ENCODE results near the gene POLR1E. TPM values are rescaled to one million over a fixed set of nuclear protein-coding genes. Genes with fewer than 3 reads are reported as not detected.

The POLR1E gene
- total RNA-seq, 1 experiment from 2014 or later: 21.8 TPM

GRCh38 chr9:37520641-37521040 is 34.9 kb downstream of the POLR1E start:
- TF ChIP-seq CTCF (conservative IDR thresholded peaks at IDR 0.05): no peak
- no peak for TF ChIP-seq EZH2 (IDR thresholded peaks at IDR 0.05; ENCODE audit: low read depth)
- Histone ChIP-seq H4K20me1 (ENCODE audit: insufficient read depth) (no peaks in the 10 kb centered on the region), H3F3A (ENCODE audit: insufficient read depth, low read depth) (no peaks in the 10 kb centered on the region), H3K27ac (no peak overlapping the region), H3K4me2 (no peak overlapping the region), H3K9me3 (ENCODE audit: insufficient read depth, low read depth) (no peaks in the 10 kb centered on the region), H3K79me2 (ENCODE audit: low read depth) (no peaks in the 10 kb centered on the region), H3K9me2 (ENCODE audit: insufficient read depth) (no peaks in the 10 kb centered on the region), H3K36me3 (ENCODE audit: low read depth) (no peaks in the 10 kb centered on the region), H2AFZ (no peak overlapping the region), H3K27me3 (ENCODE audit: insufficient read depth, low read depth) (no peaks in the 10 kb centered on the region), H3K4me3 (no peak overlapping the region), H3K4me1 (replicated peaks; ENCODE audit: insufficient read depth) (no peaks in the 10 kb centered on the region)
- POLR2A ChIA-PET (ENCODE audit: unreplicated experiment): no interaction called here
- DNase-seq: no peak
- intact Hi-C loops (cut with micrococcal nuclease; ENCODE audit: unreplicated experiment): no loop called here
- CTCF ChIA-PET: no interaction called here
- BruUV-seq (replicated peaks): no TSS peak

GRCh38 chr9:37521111-37521510 is 35.4 kb downstream of the POLR1E start:
- Histone ChIP-seq H4K20me1 (ENCODE audit: insufficient read depth) (no peaks in the 10 kb centered on the region), H3K36me3 (ENCODE audit: low read depth) (no peaks in the 10 kb centered on the region), H3K4me2 (no peak overlapping the region), H3K9me2 (ENCODE audit: insufficient read depth) (no peaks in the 10 kb centered on the region), H2AFZ (no peak overlapping the region), H3K27me3 (ENCODE audit: insufficient read depth, low read depth) (no peaks in the 10 kb centered on the region), H3K27ac (no peak overlapping the region), H3K4me3 (no peak overlapping the region), H3K9me3 (ENCODE audit: insufficient read depth, low read depth) (no peaks in the 10 kb centered on the region), H3K79me2 (ENCODE audit: low read depth) (no peaks in the 10 kb centered on the region), H3K4me1 (replicated peaks; ENCODE audit: insufficient read depth) (no peaks in the 10 kb centered on the region), H3F3A (ENCODE audit: insufficient read depth, low read depth) (no peaks in the 10 kb centered on the region)
- no TSS peak for BruUV-seq (replicated peaks)
- ChIA-PET POLR2A (ENCODE audit: unreplicated experiment) (no interaction called here), CTCF (no interaction called here)
- no peak for DNase-seq
- TF ChIP-seq CTCF (conservative IDR thresholded peaks at IDR 0.05) (no peak), EZH2 (IDR thresholded peaks at IDR 0.05; ENCODE audit: low read depth) (no peak)
- intact Hi-C loops (cut with micrococcal nuclease; ENCODE audit: unreplicated experiment): no loop called here

GRCh38 chr9:37522971-37523370 is 37.2 kb downstream of the POLR1E start:
- H3K79me2 ChIP-seq (ENCODE audit: low read depth): no peaks in the 10 kb centered on the region
- H3K9me2 ChIP-seq (ENCODE audit: insufficient read depth): no peaks in the 10 kb centered on the region
- H3K4me1 ChIP-seq (replicated peaks; ENCODE audit: insufficient read depth): no peaks in the 10 kb centered on the region
- H3K9me3 ChIP-seq (ENCODE audit: insufficient read depth, low read depth): no peaks in the 10 kb centered on the region
- no peaks in the 10 kb centered on the region for H4K20me1 ChIP-seq (ENCODE audit: insufficient read depth)
- H3K4me2 ChIP-seq: no peak overlapping the region
- no peaks in the 10 kb centered on the region for H3F3A ChIP-seq (ENCODE audit: insufficient read depth, low read depth)
- CTCF ChIA-PET: no interaction called here
- no peaks in the 10 kb centered on the region for H3K27me3 ChIP-seq (ENCODE audit: insufficient read depth, low read depth)
- BruUV-seq (replicated peaks): no TSS peak
- no peaks in the 10 kb centered on the region for H3K36me3 ChIP-seq (ENCODE audit: low read depth)
- no peak overlapping the region for H3K4me3 ChIP-seq
- POLR2A ChIA-PET (ENCODE audit: unreplicated experiment): no interaction called here
- DNase-seq: no peak
- no peak overlapping the region for H2AFZ ChIP-seq
- intact Hi-C loops (cut with micrococcal nuclease; ENCODE audit: unreplicated experiment): no loop called here
- no peak overlapping the region for H3K27ac ChIP-seq
- TF ChIP-seq CTCF (conservative IDR thresholded peaks at IDR 0.05) (no peak), EZH2 (IDR thresholded peaks at IDR 0.05; ENCODE audit: low read depth) (no peak)
